ENCODE measurements around the gene ZMIZ1.

ZMIZ1 gene

GRCh38 chr10:79165070-79165778, 96.5 kb downstream of the ZMIZ1 start:
- FAIRE-seq (no peak), DNase-seq (ENCODE audit: insufficient read length, low spot score) (no peak)

- no peak for FAIRE-seq
Observed at GRCh38 chr10:79166312-79166721, 97.6 kb downstream of the ZMIZ1 start.

GRCh38 chr10:79166741-79167140, 98.0 kb downstream of the ZMIZ1 start:
- FAIRE-seq = no peak
- DNase-seq (ENCODE audit: insufficient read length, low spot score) = no peak

More at GRCh38 chr10:79166312-79166721, 97.6 kb downstream of the ZMIZ1 start:
- no peak for DNase-seq (ENCODE audit: insufficient read length, low spot score)

GRCh38 chr10:79167537-79167936, 98.8 kb downstream of the ZMIZ1 start:
- FAIRE-seq (no peak), DNase-seq (ENCODE audit: insufficient read length, low spot score) (no peak)

DNA sequence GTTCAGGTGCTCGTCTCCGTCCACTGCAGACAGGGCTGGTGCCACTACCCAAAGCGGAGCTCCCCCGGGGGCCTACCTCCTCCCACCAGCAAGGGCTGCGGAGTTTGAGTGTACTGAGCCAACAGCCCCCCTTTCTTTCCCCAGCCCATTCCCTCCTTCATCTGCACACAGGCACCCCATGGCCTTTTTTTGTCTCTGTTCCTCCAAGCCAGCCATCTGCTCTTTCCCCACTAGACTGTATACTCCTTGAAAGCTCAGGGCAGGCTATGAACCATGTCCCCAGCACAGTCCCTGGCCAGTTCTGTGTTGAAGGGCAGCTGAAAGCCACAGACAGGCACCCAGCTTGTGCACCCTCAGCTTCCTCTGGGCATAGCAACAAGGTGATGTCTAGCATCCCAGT, 99.4 kb downstream of the ZMIZ1 start:
- no peak for DNase-seq (ENCODE audit: insufficient read length, low spot score)

DNA sequence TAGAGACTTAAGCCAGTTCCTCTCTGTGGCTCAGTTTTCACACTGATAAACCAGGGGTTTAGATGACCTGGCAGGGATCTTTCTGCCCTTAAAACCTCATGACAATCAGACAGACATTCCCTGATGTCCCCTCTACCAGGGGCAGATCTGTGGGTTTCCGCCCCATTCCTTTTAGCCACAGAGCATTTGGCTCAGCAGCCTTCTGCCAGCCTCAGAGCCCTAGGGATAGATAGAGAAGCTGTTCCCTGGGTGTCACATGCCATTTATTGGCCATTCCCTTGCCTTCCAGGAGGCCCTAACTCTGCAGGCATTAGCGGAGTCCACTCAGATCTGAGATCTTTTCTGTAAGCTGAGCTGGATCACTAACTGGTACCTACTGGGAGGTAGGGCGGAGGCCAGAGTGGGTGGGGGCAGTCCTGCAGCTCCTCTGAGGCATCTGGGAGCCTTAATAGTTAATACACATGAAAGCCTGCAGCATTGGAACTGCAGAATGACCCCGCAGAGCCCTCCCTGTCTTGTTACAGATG, 101.5 kb downstream of the ZMIZ1 start:
- DNase-seq (ENCODE audit: insufficient read length, low spot score) (no peak), FAIRE-seq (no peak)

More for the DNA sequence above, 99.4 kb downstream of the ZMIZ1 start:
- FAIRE-seq = no peak

DNA sequence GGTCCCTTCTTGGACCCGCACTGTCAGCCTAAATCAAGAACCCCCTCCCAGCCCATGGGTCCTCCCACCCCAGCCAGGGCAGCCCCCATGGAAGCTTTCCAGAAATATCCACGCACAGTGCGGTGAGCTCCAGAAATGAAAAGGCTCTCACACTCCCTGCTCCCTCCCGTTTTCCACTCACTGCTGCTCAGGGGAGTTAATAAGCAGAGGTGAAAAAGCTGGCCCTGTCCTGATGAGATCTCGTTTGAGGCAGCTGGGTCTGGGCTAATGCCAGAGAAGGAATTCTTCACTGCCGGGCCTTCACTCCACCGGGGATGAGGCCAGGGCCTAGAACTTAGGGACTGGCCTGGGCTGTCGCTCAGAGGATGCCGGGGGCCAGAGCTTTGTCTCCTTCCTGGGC, 102.2 kb downstream of the ZMIZ1 start:
- no peak for DNase-seq (ENCODE audit: insufficient read length, low spot score)
- FAIRE-seq = no peak

GRCh38 chr10:79171504-79171903, 102.7 kb downstream of the ZMIZ1 start:
- DNase-seq (ENCODE audit: insufficient read length, low spot score) (no peak), FAIRE-seq (no peak)

DNA sequence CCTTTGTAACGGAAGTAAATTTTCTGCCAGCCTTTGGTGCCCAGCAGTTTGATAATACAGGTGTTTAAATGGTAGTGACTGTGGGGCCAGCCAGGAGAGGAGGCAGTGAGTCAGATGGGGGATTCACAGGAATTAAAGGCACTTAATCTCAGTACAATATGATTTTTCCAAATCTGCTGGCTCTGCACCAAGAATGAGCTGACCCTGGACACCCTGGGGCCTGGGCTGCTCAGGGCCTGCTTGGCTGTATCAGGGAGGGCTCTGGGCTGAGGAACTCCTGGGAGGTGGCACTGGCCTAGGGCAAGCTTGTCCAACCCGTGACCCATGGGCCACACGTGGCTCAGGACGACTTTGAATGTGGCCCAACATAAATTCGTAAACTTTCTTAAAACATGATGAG, 104.1 kb downstream of the ZMIZ1 start:
- DNase-seq (ENCODE audit: insufficient read length, low spot score) (no peak), FAIRE-seq (no peak)

DNA sequence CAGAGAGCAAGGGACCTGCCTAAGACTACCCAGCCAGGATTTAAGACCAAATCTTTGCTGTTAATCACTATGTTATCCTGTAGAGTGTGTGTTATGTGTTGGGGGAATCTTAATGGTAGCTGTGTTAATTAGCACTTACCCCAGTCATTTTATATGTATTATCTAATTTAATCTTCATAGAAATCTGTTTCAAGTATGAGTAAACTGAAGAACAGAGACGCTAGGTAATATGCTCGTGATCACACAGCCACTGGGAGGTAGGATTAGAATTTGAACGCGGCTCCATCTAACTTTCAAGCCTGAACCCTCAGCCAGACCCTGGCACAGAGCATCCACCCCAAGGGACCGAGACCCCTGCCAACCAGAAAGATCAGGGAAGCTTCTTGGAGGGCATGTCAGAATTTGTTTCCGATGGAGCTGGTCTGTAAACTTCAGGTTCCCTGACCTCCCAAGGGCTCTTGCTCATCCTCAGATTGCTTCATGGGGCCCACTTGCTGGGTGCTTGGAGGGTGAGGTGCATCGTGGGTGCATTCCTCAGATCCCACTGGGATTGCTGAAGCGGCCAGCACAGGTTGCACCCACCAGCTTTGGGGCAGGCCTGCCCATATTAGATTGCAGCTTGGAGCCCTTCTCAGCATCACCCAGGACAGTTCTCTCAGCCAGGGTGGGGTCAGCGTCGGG, 105.0 kb downstream of the ZMIZ1 start:
- DNase-seq (ENCODE audit: insufficient read length, low spot score) (no peak), FAIRE-seq (no peak)

GRCh38 chr10:79176052-79176501, 107.3 kb downstream of the ZMIZ1 start:
- DNase-seq (ENCODE audit: insufficient read length, low spot score) = no peak
- no peak for FAIRE-seq

DNA sequence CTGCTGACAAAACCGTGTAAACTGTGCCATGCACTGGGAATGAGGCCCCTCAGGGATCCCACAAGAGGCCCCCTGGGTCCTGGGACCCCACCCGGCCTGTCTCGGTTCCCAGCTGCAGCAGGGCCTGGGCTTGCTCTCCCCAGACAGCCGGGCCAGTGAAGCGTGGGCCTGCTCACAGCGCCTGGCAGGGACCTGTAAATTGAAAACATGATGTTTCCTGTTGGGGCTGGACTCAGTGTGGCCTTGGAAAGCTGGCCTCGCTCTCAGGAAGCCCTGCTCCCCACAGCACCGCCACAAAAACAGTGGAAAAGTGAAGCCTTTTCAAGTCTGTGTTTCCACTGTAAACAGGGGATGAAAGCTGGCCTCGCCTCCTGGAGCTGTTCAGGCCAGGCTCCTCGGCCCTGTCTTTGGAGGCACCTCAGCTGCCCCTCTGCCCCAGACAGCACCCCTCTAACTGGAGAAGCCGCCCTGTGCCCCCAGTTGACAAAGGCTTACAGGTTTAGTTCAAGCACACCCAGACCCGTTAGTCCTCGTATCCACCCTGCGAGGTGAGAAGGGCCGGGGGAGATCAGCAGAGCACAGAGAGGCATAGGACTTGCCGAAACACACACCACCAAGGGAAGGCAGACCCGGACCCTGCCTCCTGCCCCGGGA, 108.3 kb downstream of the ZMIZ1 start:
- DNase-seq (ENCODE audit: insufficient read length, low spot score) (no peak), FAIRE-seq (no peak)

GRCh38 chr10:79178070-79178576, 109.4 kb downstream of the ZMIZ1 start:
- no peak for FAIRE-seq
- DNase-seq (ENCODE audit: insufficient read length, low spot score) = no peak

DNA sequence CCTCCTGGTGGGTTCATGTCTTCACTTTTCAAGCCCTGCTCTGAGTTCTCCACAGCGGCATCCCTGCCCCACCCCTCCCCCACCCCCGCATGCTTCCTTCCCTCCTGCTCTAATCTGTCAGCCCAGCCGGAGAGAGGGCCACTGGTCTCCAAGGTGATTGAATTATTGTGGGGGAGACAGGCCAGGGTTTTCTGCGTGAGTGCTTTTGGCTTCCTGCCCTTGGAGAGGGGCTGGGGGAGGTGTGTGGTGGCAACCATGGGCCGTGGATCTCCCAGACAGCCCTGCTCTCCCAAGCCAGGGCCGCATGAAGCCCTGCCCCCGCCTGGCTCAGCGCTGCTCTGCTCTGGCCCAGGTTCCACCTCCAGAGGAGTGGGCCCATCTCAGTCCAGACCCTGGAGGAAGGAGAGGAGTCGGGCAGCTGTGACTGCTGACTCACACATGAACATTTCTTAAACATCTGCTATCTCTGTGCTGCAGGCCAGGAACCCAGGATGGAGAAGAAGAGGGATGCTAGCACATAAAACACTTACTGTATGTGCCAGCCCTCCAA, 109.9 kb downstream of the ZMIZ1 start:
- DNase-seq (ENCODE audit: insufficient read length, low spot score) = no peak

GRCh38 chr10:79179164-79179956, 110.6 kb downstream of the ZMIZ1 start:
- DNase-seq (ENCODE audit: insufficient read length, low spot score) (no peak), FAIRE-seq (no peak)

More for the DNA sequence above, 109.9 kb downstream of the ZMIZ1 start:
- no peak for FAIRE-seq

- FAIRE-seq = no peak
Observed at GRCh38 chr10:79179957-79180309, 111.2 kb downstream of the ZMIZ1 start.

DNA sequence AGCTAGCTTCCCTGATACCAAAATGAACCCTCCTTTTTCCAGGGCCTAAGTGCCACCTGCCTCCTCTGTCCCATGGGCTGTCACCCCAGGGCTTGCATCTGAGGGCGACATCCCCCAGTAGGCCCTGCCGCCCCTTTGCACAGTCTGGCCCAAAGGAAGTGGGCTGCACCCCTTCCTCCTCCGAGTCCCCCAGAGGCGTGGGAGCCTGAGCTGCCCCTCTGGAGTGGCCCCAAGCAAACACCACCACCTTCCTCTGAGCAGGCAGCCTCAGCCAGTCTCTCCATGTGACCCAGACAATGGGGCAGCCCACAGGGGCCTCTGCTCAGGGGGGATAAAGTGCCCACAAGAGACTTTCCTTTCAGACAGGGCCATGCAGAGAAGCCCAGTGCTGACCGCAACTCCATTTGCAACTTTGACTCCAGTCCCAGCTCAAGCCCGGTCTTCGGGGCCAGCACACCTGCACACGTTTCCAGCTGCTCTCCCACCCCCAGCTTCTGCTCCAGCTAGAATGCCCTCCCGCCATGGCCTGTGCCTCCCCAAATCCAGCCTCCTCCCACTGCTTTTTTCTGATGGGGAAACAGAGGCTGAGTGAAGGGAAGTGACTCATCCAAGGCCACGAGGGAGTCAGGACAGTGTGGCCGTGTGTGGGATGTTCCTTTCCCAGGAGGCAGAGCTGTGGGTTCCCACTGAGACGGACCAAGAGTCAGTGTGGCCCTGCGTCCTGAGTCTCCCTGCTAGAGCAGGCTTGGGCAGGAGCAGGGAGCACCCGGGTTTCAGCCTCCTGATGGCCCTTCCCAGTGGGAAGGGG, 111.9 kb downstream of the ZMIZ1 start:
- DNase-seq (ENCODE audit: insufficient read length, low spot score) = no peak
- FAIRE-seq = no peak

More at GRCh38 chr10:79179957-79180309, 111.2 kb downstream of the ZMIZ1 start:
- DNase-seq (ENCODE audit: insufficient read length, low spot score) = no peak

GRCh38 chr10:79181227-79181626, 112.5 kb downstream of the ZMIZ1 start:
- FAIRE-seq (no peak), DNase-seq (ENCODE audit: insufficient read length, low spot score) (no peak)

Data from GM19239 (cell line).